GM19438 (cell line): ENCODE data around the gene TOE1.
"Not testable (repeated sequence)": the region's sequence is repeated elsewhere in the genome, so short reads cannot be mapped to it uniquely, and the experiment has no call there.

ENCODE experiments used
- ATAC-seq: cut with Tn5 transposase; IDR thresholded peaks from one replicate; pipeline ENCODE4 v1.9.1; 2021; ENCODE audit warnings: low read depth; ENCODE audit not compliant: unreplicated experiment

TOE1 gene

DNA sequence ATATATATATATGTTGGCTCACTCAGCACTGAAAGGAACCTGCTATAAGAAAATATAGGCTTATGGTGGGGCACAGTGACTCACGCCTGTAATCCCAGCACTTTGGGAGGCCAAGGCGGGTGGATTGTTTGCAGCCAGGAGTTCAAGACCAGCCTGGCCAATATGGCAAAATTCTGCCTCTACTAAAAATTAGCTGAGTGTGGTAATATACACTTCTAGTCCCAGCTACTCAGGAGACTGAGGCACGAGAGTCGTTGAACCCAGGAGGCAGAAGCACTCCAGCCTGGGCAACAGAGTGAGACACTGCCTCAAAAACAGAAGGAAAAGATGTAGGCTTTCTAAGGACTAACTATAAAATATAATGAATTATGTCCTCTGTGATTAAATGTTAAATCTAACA, 14.9 kb downstream of the TOE1 start:
- ATAC-seq: no peak

DNA sequence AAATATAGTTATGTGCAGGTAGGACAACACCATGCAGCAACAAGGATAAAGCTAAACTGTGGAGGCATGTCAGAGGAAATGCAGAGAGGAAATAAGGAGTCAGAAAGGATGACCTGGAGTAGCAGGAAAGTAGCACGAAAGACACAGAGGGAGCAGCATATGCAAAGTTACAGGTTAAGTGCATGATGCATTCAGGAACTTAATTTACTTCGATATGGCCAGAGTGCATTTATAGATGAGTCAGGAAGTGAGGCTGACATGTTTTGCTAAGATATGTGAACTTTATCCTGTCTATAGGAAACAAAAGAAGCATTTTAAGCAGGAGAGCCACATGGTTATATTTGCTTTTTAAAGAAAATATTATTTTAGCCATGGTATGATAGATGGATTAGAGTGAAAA, 15.7 kb downstream of the TOE1 start:
- no peak for ATAC-seq

DNA sequence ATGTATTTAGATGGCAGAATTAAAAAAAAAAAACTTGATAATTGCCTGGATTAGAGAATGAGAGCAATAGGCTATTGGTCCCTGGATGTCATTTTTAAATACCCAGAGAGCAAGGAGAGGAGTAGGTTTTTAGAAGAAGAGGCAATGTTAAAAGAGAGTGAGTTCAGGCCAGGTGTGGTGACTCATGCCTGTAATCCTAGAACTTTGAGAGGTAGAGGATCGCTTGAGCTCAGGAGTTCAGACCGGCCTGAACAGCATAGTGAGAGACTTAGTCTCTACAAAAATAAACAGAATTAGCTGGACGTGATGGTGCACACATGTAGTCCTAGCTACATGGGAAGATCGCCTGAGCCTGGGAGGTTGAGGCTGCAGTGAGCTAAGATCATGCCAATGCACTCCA, 16.2 kb downstream of the TOE1 start:
- no peak for ATAC-seq

DNA sequence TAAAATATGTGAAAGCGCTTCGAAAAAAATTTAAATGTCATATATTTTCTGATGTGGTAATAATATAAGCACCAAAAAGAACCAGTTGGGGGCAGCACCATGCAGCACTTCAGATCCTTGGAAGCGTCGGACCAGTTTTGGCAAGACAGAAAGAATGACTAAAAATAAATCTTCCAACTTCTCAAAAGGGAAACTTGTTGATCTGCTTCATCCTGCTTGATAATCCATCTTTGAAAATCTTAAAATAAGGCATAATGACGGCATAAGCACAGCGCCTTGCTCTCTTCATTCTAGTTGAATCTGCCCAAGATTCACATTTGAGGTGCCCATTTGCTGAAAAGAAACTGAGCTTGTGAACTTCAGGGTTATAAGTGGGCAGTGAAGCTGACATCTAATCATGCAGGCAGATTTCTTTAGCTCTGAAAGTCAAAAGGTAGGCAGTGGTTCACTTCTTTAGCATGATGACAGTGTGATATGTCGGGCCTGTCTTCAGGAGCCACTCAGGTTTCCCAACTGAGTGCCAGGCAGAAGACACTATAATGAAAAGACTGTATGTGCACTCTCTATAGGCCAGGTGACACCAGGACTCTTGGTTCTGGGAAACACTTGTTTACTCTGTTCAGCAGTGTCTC, 20.0 kb downstream of the TOE1 start:
- no peak for ATAC-seq

DNA sequence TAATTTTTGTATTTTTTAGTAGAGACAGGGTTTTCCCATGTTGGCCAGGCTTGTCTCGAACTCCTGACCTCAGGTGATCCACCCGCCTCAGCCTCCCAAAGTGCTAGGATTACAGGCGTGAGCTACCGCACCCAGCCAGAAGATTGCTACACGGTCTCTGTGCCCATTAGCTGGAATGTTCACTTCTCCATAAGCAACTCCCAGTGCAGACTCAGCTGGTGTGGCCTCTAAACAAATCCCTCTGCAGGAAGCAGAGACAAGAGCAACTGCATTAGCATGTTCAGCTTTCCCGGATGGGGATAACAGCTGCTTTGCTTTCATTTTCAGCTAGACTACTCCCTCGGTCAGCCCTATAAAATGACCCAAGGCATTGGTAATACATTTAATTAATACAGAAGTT, 21.0 kb downstream of the TOE1 start:
- ATAC-seq: not testable (repeated sequence)

DNA sequence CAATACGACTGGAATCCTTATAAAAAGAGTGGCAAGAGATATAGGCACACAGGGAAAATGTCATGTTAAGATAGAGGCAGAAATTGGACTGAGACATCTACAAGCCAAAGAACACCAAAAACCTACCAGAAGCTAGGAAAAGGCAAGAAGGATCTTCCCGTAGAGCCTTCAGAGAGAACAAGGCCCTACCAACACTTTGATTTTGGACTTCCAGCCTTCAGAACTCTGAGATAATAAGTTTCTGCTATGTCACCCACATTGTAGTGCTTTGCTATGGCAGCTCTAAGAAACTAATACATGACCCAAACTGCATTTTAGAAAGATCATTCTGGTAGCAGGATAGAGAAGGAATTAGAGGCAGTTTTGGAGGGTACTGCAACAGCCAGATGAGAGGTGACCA, 24.3 kb downstream of the TOE1 start:
- no peak for ATAC-seq

DNA sequence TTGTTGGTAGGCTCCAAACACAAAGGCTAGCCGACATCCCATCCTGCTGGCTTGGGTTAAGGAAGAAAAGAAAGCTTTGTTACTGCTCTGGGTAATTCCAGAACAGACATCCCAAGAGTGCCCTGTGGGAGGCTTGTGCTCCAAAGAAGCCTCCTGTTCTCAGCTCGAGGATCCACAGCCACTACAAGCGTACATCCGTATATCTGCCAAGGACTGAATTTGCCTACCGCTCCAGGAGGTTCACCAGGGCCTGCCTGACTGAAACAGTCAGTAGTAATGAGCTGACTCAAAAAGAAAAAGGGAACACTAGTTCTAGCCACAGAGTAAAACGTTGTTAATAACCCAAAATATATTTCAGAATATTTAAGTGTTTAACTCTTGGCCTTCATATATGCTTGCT, 25.1 kb downstream of the TOE1 start:
- no peak for ATAC-seq

DNA sequence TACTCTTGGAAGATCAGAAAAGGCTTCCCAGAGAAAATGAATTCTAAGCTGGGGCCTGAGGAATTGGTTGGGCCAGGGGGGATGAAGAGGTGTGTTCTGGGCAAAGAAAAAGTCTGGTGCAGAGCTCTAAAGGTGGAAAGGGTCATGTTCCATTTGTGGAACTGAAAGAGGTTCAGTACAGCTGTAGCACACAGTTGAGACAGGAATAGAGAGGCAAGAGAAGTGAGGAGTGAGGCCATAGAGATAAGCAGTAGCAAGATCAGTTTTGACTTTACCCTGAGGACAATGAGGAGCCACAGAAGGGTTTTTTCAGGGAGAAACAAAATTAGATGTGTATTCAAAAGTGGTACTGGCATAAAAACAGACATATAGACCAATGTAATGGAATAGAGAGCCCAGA, 30.6 kb downstream of the TOE1 start:
- ATAC-seq: no peak

DNA sequence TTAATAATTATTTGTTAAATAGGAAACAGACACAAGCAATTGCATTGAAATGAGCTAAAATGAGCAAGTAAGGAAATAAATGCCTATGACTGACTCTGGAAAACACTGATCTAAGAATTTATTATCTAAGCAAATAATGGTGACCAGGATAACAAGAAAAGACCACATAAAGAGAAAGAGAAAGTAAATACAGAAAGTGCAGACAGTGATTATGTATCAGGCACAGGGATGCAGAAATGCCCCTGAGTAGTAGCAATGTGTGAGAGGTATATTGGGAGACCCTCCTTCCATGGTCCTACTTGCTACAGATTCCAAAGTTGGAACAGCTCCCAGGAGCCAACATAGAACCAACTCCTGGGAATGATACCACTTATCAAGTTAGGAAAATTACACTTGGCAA, 33.6 kb downstream of the TOE1 start:
- ATAC-seq: no peak

DNA sequence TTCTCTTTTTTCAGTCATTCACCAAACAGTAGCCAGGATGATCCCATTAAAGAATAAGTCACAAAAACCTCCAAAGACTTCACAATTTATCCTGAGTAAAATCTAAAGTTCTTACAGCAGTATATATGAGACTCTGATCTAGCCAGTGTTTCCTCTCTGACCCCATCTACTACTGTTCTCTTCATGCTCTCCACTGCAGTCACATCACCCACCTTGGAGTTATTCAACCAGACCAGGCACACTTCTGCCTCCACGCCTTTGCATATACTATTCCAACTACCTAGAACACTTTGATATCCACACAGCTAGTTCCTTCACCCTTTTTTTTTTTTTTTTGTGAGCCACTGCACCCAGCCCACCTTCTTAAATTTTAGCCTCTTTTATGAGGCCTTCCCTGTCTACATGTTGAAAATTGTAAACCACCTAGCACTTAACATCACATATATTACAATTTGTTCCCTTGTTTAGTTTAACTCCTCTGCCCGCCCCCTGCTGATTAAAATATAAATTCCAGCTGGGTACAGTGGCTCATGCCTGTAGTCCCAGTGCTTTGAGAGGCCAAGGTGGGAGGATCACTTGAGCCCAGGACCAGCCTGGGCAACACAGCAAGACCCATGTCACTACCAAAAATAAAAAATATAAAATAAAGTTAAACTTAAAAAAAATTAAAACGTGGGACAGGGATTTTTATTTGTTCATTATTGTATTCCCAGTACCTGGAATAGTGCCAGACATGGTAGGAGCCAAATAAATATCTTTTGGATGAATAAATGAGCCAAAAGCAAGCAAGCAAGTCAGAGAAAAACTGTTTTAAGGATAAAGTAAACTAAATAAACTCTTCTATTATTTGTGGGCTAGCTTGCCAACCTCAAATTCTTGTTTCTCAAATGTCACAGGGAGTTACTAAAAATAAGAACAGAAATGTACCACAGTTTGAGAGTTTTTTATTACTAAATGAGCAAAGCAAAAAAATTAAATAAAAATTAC, 35.4 kb downstream of the TOE1 start:
- ATAC-seq: no peak

DNA sequence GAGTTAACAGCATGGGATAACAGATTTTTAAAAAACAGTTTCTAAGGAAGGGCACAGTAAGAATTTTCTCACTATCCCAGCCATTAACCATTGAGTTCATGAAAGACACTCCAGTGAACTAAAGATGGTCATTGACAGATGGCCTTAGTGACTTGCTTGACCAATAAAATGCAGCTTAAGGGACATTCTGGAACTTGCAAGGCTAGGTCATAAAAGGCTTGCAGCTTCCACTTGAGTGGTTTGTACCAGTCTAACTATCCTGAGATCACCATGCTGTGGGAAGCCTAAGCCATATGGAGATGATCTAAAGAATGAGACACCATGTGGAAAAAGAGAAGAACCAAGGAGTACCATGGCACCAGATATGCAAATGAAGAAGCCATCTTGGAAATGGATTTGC, 38.2 kb downstream of the TOE1 start:
- ATAC-seq: no peak

DNA sequence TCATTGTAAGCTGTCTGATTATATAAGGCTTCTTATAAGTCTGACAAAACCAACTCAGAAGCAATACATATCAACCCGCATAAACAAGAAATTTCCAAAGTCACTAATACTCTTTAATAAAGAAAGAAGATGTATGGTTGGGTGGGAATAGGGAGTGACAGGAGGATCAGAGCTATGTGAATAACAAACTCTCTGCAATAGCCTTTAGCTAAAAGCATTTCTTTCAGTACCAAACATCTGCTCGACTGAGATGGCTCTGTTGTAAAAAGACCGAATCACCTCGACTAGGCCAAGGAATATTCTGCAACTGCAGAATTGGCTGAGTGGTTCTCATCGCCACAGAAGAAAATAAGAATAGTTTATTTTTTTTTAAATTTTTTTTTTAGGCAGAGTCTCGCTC, 39.6 kb downstream of the TOE1 start:
- ATAC-seq: no peak

DNA sequence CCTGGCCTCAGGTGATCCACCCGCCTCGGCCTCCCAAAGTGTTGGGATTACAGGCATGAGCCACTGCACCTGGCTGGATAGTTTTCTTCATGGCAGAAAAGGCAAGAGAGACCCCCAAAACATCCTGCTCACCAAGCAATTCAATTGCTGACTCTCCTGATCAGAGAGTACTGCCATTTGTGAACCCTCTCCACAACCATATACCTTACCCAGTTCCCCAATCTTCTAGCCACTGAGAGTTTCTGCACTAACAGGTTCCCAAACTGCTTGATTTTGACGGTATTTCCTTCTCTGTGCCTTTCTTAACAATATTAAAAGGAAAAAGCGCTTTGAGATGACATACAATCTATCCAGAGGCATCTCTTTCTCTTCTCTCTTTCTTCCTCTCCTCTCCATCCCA, 40.2 kb downstream of the TOE1 start:
- no peak for ATAC-seq

DNA sequence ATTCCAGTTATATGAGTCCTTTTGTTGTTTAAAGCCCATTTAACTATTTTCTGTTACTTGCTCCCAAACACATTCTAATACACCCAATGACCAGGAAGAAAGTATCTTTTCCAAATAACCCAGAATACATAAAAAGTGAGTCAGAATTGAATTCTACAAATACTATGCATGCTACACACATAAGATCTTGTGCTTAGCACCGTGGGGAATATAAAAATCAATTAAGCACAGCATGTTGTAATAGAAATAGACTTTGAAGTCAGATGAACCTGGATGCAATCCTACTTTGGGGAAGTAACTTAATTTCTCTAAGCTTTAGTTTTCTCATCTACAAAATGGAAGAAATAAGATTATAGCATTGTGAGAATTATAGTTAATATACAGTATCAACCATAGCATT, 40.8 kb downstream of the TOE1 start:
- ATAC-seq: no peak

DNA sequence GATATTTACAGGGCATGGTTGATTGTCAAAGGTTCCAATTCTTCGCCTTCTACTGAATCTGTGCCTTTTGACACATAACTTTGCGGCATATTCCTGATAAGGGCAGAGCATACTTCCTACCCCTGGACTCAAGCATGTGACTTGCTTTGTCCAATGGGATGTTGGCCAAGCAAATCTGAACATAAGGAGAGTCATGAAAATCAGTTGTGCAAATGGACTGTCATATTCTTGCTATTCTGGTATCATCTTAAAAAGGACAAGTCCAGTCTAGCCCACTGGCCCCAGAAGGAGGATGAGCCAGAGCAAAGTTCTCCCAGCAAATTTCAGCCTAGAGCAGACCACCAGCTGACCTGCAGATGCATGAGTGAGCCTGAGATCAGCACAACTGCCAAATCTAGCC, 41.3 kb downstream of the TOE1 start:
- no peak for ATAC-seq

DNA sequence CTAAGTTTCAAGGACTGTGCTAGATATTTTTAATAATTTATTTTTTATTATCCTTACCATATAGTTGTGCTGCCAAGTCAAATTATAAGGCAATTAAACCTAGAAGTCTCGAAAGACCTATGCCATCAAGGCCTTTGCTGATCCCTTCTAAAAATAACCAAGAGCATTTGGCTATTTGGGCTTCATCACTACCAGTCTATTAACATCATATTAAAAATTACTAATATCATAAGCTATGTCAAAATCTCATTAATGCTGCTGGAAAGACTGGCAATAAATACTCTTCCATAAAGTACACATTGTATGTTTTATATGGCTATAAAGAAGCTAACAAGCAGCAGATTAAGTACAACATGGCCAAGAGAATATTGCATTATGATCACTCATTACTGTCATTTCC, 43.2 kb downstream of the TOE1 start:
- no peak for ATAC-seq

DNA sequence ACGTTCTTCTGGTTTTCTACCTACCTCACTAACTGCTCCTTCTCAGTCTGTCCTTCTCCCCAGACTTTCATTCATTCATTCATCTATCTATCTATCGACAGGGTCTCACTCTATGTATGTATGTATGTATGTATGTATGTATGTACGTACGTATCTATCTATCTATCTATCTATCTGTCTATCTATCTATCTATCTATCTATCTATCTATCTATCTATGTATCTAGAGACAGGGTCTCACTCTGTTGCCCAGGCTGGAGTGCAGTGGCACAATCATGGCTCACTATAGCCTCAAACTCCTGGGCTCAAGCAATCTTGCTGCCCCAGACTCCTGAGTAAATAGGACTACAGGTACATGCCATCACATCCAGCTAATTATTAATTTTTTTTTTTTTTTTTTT, 44.2 kb downstream of the TOE1 start:
- not testable (repeated sequence) for ATAC-seq

DNA sequence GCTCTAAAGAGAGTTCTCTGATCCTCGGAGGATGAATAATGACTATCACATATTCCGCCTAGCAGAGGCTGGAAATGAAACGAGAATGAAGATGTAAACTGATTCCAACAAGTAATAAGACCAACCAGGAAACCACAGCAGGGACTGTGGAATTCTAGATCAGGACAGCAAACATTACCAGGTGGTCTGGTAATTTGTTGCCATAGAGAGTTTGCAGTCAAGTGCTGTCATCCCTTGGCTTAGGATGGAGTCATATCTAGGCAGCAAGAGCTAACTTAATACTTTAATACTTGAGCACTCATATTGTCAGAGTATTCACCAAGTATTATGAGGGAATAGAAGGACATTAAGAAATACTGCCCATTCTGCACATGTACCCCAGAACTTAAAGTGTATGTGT, 45.3 kb downstream of the TOE1 start:
- no peak for ATAC-seq

DNA sequence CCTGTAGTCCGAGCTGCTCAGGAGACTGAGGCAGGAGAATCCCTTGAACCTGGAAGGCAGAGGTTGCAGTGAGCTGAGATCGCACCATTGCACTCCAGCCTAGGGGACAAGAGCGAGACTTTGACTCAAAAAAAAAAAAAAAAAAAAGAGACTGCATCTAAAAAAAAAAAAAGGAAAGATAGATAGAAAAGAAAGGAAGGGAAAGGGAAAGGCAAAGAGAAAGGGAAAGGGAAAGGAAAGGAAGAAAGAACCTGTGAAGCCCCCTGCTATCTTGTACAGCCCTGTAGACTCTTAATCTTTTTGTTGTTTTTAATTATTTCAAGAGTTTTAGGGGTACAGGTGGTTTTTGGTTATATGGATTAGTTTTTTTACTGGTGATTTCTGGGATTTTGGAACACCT, 46.2 kb downstream of the TOE1 start:
- no peak for ATAC-seq
